Endodermal cell (in vitro differentiated cells): ENCODE results near the gene STK39. TPM values are rescaled to one million over a fixed set of nuclear protein-coding genes. Genes with fewer than 3 reads are reported as not detected.

Experiments
- DNase-seq: peaks from one replicate; pipeline ENCODE4 v3.0.0-alpha.2; 2017
- H3K27ac ChIP-seq: 2 replicates; pipeline ENCODE4 v1.5.1; 2013; ENCODE audit warnings: mild to moderate bottlenecking, low read depth, low read length, moderate library complexity
- H3K27me3 ChIP-seq: 2 replicates; pipeline ENCODE4 v1.6.1; 2013; ENCODE audit warnings: mild to moderate bottlenecking, low read length, moderate library complexity; ENCODE audit not compliant: insufficient read depth, control insufficient read depth, poor library complexity, severe bottlenecking
- H3K36me3 ChIP-seq: 2 replicates; pipeline ENCODE4 v1.7.0; 2013; ENCODE audit warnings: mild to moderate bottlenecking, low read length, moderate library complexity; ENCODE audit not compliant: control insufficient read depth, insufficient read depth
- H3K4me1 ChIP-seq: one replicate; pipeline ENCODE4 v1.7.0; 2013; ENCODE audit warnings: low read length; ENCODE audit not compliant: control insufficient read depth, insufficient read depth
- H3K4me3 ChIP-seq: 2 replicates; pipeline ENCODE4 v1.5.1; 2013; ENCODE audit warnings: mild to moderate bottlenecking, low read length, moderate library complexity
- H3K9ac ChIP-seq: 2 replicates; pipeline ENCODE4 v1.6.1; 2013; ENCODE audit warnings: mild to moderate bottlenecking, low read length, moderate library complexity; ENCODE audit not compliant: poor library complexity, severe bottlenecking; ENCODE audit errors: extremely low read depth
- H3K9me3 ChIP-seq: 2 replicates; pipeline ENCODE4 v1.6.1; 2013; ENCODE audit warnings: mild to moderate bottlenecking, low read length, moderate library complexity; ENCODE audit not compliant: control insufficient read depth
- H3K27ac Mint-ChIP-seq: 2 replicates; pipeline ENCODE4 v1.8.0; 2020; ENCODE audit warnings: mixed read lengths
- H3K27me3 Mint-ChIP-seq: 2 replicates; pipeline ENCODE4 v1.8.0; 2021; ENCODE audit warnings: mild to moderate bottlenecking, mixed read lengths; ENCODE audit not compliant: insufficient read depth
- H3K36me3 Mint-ChIP-seq: 2 replicates; pipeline ENCODE4 v1.8.0; 2020; ENCODE audit warnings: low read depth, mixed read lengths
- H3K4me1 Mint-ChIP-seq: 2 replicates; pipeline ENCODE4 v1.8.0; 2020; ENCODE audit warnings: mixed read lengths
- H3K4me3 Mint-ChIP-seq: 2 replicates; pipeline ENCODE4 v1.8.0; 2020; ENCODE audit warnings: mild to moderate bottlenecking, moderate library complexity, mixed read lengths
- H3K9me3 Mint-ChIP-seq: 2 replicates; pipeline ENCODE4 v1.8.0; 2020; ENCODE audit warnings: mild to moderate bottlenecking, mixed read lengths
- WGBS, 2 experiments: methylation state at CpG; one replicate each; pipeline versions ENCODE4 v1.1.5 to v1.1.7; 2013; ENCODE audit warnings: missing lambda C conversion rate in 2 of 2, mixed read lengths in 1 of 2; ENCODE audit not compliant: insufficient coverage in 1 of 2, insufficient read length in 1 of 2; 5-methylcytosine and 5-hydroxymethylcytosine counted together
- total RNA-seq, 2 donors: library from RNA; stranded (reverse); fragmentation: NEBNext Ultra II Directional in 1 of 2; extraction: Animal tissue kit (Norgen Biotek cat#: 25700) in 1 of 2; gene quantifications; 2 replicates in 1 of 2; 3 replicates in 1 of 2; pipeline ENCODE4 v1.2.1, GENCODE V29; 2021
- TF ChIP-seq, protein P1 (sequence below): fragments of 200-600 bp; sonication (generic); conservative IDR thresholded peaks from 2 replicates; pipeline ENCODE4 v1.5.0; 2021; ENCODE audit warnings: antibody characterized with exemption, mild to moderate bottlenecking

STK39 gene
- total RNA-seq, 2 donors from 2014 or later, result 22.3 to 31.5 TPM

DNA sequence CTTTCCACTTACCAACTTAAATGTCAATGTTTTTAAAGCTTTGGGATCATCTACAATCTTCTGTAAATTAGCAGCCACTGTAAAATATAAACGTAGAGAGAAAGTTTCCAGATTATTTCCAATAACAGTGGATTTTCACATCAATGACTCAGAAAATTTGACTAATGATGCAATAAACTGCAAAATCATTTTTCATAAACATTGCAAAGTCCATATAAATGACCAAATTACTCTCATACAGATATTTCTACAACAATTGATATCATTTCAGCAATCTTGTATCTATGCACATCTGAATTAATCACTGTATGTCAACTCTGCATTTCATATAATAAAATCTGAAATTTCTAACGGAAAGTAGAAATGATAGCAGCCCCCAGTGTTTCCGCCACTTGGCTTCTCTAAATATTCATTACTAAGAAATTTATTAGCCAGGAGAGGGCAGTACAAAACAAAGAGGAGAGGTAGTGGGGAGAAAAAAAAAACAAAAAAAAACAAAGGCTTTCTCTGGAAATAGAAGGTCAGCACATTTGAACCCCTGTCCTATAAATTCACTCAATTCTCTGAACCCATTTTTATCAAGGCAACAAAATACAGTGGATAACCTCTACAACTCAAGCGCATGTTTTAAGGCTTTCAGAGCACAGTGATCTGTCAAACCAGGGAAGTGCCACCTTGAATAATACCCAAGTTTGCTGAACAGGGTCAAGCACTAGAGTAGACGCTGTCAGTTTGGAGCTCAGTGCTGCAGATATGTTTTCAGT, 282.6 kb downstream of the STK39 start:
- Histone ChIP-seq H3K36me3 (no peaks in the 10 kb centered on the region), H3K27ac (no peak overlapping the region), H3K4me1 (peaks cover 4% of the 10 kb centered on the region), H3K9ac (no peak overlapping the region), H3K27me3 (no peaks in the 10 kb centered on the region), H3K4me3 (no peak overlapping the region), H3K9me3 (peaks cover 2% of the 10 kb centered on the region)
- Mint-ChIP-seq H3K27me3 (no peaks in the 10 kb centered on the region), H3K4me3 (no peak overlapping the region), H3K27ac (no peak overlapping the region), H3K4me1 (peaks cover 14% of the 10 kb centered on the region), H3K36me3 (peaks cover 8% of the 10 kb centered on the region), H3K9me3 (peaks cover 8% of the 10 kb centered on the region)
- WGBS, 2 experiments, result 83 to 87% methylated on average over 3 to 5 of the region's 5 CpGs
- no peak for DNase-seq
- TF ChIP-seq, protein P1, sequence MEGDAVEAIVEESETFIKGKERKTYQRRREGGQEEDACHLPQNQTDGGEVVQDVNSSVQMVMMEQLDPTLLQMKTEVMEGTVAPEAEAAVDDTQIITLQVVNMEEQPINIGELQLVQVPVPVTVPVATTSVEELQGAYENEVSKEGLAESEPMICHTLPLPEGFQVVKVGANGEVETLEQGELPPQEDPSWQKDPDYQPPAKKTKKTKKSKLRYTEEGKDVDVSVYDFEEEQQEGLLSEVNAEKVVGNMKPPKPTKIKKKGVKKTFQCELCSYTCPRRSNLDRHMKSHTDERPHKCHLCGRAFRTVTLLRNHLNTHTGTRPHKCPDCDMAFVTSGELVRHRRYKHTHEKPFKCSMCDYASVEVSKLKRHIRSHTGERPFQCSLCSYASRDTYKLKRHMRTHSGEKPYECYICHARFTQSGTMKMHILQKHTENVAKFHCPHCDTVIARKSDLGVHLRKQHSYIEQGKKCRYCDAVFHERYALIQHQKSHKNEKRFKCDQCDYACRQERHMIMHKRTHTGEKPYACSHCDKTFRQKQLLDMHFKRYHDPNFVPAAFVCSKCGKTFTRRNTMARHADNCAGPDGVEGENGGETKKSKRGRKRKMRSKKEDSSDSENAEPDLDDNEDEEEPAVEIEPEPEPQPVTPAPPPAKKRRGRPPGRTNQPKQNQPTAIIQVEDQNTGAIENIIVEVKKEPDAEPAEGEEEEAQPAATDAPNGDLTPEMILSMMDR, result peak; percentile 70

DNA sequence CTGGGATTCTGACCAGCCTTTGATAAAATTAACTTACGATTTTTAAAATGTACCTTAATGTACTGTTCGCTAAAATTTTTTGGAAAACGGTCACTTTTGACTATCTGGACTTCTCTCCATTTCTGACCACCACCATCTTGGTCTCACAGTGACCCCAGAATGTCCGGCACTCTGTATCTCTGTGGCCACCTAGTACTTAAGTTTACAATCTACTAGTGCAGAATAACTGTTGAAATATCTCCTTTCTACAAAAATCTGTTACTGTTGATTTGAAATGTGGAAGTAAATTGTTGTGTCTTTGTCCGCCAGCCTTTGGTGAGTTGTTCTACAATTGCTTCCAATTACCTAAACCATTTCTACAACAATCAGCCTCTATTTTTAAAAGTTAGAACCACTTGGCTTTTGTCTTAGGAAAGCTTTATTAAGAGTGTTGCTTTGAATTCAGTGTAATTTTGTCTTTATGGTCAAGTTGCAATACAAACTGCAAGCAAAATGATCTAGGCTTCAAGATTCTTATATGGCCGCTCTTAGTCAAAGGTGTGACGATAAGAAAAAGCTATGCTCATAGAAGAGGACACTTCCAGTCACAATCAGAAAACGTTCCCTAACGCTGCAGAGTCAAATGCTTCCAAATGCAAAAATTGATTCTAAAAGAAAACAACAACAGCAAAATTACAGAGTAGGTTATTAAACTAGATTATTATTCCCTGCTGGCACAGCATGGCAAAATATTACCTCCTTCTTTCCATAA, 283.3 kb downstream of the STK39 start:
- H3K9me3 ChIP-seq, result no peaks in the 10 kb centered on the region
- peaks cover 14% of the 10 kb centered on the region for H3K4me1 Mint-ChIP-seq
- peaks cover 4% of the 10 kb centered on the region for H3K4me1 ChIP-seq
- H3K4me3 Mint-ChIP-seq, result no peak overlapping the region
- H3K4me3 ChIP-seq, result no peak overlapping the region
- H3K27me3 Mint-ChIP-seq, result no peaks in the 10 kb centered on the region
- peaks cover under 1% of the 10 kb centered on the region for H3K9me3 Mint-ChIP-seq
- DNase-seq, result no peak
- H3K9ac ChIP-seq, result no peak overlapping the region
- H3K27ac ChIP-seq, result no peak overlapping the region
- WGBS, 2 experiments, result 95 to 99% methylated on average over 6 to 9 of the region's 9 CpGs
- no peaks in the 10 kb centered on the region for H3K27me3 ChIP-seq
- H3K27ac Mint-ChIP-seq, result no peak overlapping the region
- peaks cover 3% of the 10 kb centered on the region for H3K36me3 Mint-ChIP-seq
- TF ChIP-seq, protein P1, result no peak
- H3K36me3 ChIP-seq, result no peaks in the 10 kb centered on the region

GRCh38 chr2:167962436-167963226, 284.8 kb downstream of the STK39 start:
- Histone ChIP-seq H3K27me3 (no peaks in the 10 kb centered on the region), H3K36me3 (no peaks in the 10 kb centered on the region), H3K9me3 (no peaks in the 10 kb centered on the region), H3K4me1 (peaks cover 4% of the 10 kb centered on the region), H3K9ac (no peak overlapping the region), H3K4me3 (no peak overlapping the region), H3K27ac (no peak overlapping the region)
- peaks cover 6% of the 10 kb centered on the region for H3K36me3 Mint-ChIP-seq
- H3K27ac Mint-ChIP-seq, result no peak overlapping the region
- TF ChIP-seq, protein P1, result no peak
- no peaks in the 10 kb centered on the region for H3K27me3 Mint-ChIP-seq
- 91 to 93% methylated on average over 6 to 10 of the region's 10 CpGs for WGBS, 2 experiments
- no peak for DNase-seq
- no peak overlapping the region for H3K4me3 Mint-ChIP-seq
- no peaks in the 10 kb centered on the region for H3K9me3 Mint-ChIP-seq
- H3K4me1 Mint-ChIP-seq, result peaks cover 14% of the 10 kb centered on the region
